ENCODE data around the gene TFDP2.

DNA sequence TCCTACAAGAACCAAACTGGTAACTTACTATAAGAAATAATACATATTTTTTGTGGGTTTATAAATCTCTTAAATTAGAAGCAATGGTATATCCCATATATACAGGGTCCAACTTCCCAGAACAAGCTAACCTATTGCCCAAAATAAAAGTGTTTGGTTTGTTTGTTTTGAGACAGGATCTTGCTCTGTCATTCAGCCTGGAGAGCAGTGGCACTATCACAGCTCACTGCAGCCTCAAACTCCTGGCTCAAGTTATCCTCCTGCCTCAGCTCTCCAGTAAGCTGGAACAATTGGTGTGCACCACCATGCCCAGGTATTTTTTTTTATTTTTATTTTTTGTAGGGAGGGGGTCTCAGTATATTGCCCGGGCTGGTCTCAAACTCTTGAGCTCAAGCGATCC is 135.4 kb downstream of the TFDP2 start:
- no peak for TF ChIP-seq CTCF (IDR thresholded peaks at IDR 0.05)
- TF ChIP-seq POLR2A (IDR thresholded peaks at IDR 0.05): no peak
